ENCODE data around the gene TACC2. TPM values are rescaled to one million over a fixed set of nuclear protein-coding genes. Genes with fewer than 3 reads are reported as not detected.

The TACC2 gene
- total and polyA plus RNA-seq, 9 of the 15 experiments (the other 6 are each of a cell fraction or from before 2014, with no cell fraction given) = under 0.01 to 0.35 (median 0.03) TPM; not detected in 6

GRCh38 chr10:122264436-122264835 lies 275.5 kb downstream of the TACC2 start:
- H3K9me3 ChIP-seq (replicated peaks; ENCODE audit: control insufficient read depth, insufficient read depth, low read depth, low read length) = no peaks in the 10 kb centered on the region
- H3K36me3 ChIP-seq (ENCODE audit: control insufficient read depth, insufficient read depth, low read length) = no peaks in the 10 kb centered on the region
- H3K4me2 ChIP-seq (ENCODE audit: insufficient read depth, low read length) = no peak overlapping the region
- no peaks in the 10 kb centered on the region for H3K79me2 ChIP-seq (ENCODE audit: control insufficient read depth, insufficient read depth, low read length)
- H3K4me3 ChIP-seq = no peak overlapping the region
- ATAC-seq (no peak), DNase-seq (ENCODE audit: extremely low read depth in 1 of 4, low spot score in 3 of 4) (no peak), FAIRE-seq (no peak)
- peaks cover 0 to 3% of the 10 kb centered on the region in 2 experiments; a peak in 1 of 5 replicates for H3K27me3 ChIP-seq (ENCODE audit: control insufficient read depth in 2 of 2, insufficient read depth in 2 of 2, low read length in 2 of 2)
- H2AFZ ChIP-seq (ENCODE audit: low read depth, low read length) = no peak overlapping the region
- in situ Hi-C loops (cut with MboI) (no loop called here), intact Hi-C loops (cut with micrococcal nuclease) (loop anchor here (10.0 kb wide), 1 partner anchor 120 kb away; no protein-coding TSS in a partner anchor)
- TF ChIP-seq MCM7 (IDR thresholded peaks at IDR 0.05) = no peak
- no peak for TF ChIP-seq E2F4 (CRISPR knock-in tag; IDR thresholded peaks at IDR 0.05; ENCODE audit: low read depth)
- TF ChIP-seq GABPB2 (CRISPR knock-in tag; conservative IDR thresholded peaks at IDR 0.05) = no peak
- no peak for TF ChIP-seq ZNF263 (CRISPR knock-in tag; IDR thresholded peaks at IDR 0.05; ENCODE audit: borderline replicate concordance)
- TF ChIP-seq ARHGAP35 (IDR thresholded peaks at IDR 0.05; ENCODE audit: partially characterized antibody) = no peak
- no peak for TF ChIP-seq CREBBP (IDR thresholded peaks at IDR 0.05; ENCODE audit: low read depth, low read length)
- TF ChIP-seq NR2C2 (CRISPR knock-in tag; IDR thresholded peaks at IDR 0.05) = no peak
- no peak for TF ChIP-seq NR2C2 (tag; IDR thresholded peaks at IDR 0.05)
- TF ChIP-seq BRF2 (IDR thresholded peaks at IDR 0.05; ENCODE audit: borderline replicate concordance, insufficient read depth, insufficient read length) = no peak
- TF ChIP-seq SMARCA4 (IDR thresholded peaks at IDR 0.05) = no peak
- TF ChIP-seq POLR2A (conservative IDR thresholded peaks at IDR 0.05) = no peak
- no peak for TF ChIP-seq KDM1A (IDR thresholded peaks at IDR 0.05)
- no peak for TF ChIP-seq SRF (CRISPR knock-in tag; IDR thresholded peaks at IDR 0.05)
- TF ChIP-seq RBM15 (IDR thresholded peaks at IDR 0.05; ENCODE audit: insufficient read depth, low read length) = no peak
- TF ChIP-seq ZNF445 (CRISPR knock-in tag; IDR thresholded peaks at IDR 0.05; ENCODE audit: low read depth) = no peak
- no peak for TF ChIP-seq ZNF764 (CRISPR knock-in tag; IDR thresholded peaks at IDR 0.05; ENCODE audit: low read depth)
- TF ChIP-seq PHF8 (IDR thresholded peaks at IDR 0.05; ENCODE audit: borderline replicate concordance, low read length) = no peak
- no peak for TF ChIP-seq TAF9B (IDR thresholded peaks at IDR 0.05; ENCODE audit: partially characterized antibody)
- TF ChIP-seq ZEB2 (IDR thresholded peaks at IDR 0.05) = no peak
- ChIA-PET CTCF (ENCODE audit: low intra/inter-chr PET ratio) (no interaction called here), POLR2A (no interaction called here)
- no TSS peak for BruUV-seq (replicated peaks)
- H4K20me1 ChIP-seq (replicated peaks; ENCODE audit: control insufficient read depth, insufficient read depth, low read length) = no peaks in the 10 kb centered on the region
- no peak overlapping the region for H3K27ac ChIP-seq (ENCODE audit: extremely low read depth, low read depth, low read length)
- no peak overlapping the region for H3K9ac ChIP-seq (ENCODE audit: insufficient read depth in 1 of 2, low read depth in 2 of 2, low read length in 2 of 2)
- H3K9me1 ChIP-seq (ENCODE audit: control insufficient read depth, insufficient read depth, low read length) = no peaks in the 10 kb centered on the region
- WGBS (ENCODE audit: insufficient coverage, low coverage, missing lambda C conversion rate) = no CpG with 5 or more reads among the region's 1 CpG
- H3K4me1 ChIP-seq (replicated peaks in 1 of 2; ENCODE audit: control insufficient read depth in 2 of 2, insufficient read depth in 2 of 2, low read length in 2 of 2) = no peaks in the 10 kb centered on the region
